Activated CD4-positive, alpha-beta T cell treated with anti-CD3 and anti-CD28 coated beads for 36 hours (primary cell): ENCODE data around the gene ART4. TPM values are rescaled to one million over a fixed set of nuclear protein-coding genes. Genes with fewer than 3 reads are reported as not detected.

Source experiments
- ATAC-seq: fragments of 200-7000 bp; cut with Tn5 transposase; one replicate; pipeline ENCODE4 v1.10.0; 2021; ENCODE audit warnings: mild to moderate bottlenecking, moderate library complexity
- CTCF ChIA-PET: fragments of 350-600 bp; sonication (Branson Sonifier 250); formaldehyde crosslinking; loops from one replicate; lab custom pipeline; 2021; ENCODE audit warnings: antibody characterized with exemption; lab: Charles Lee
- POLR2A ChIA-PET: fragments of 350-600 bp; sonication (Branson Sonifier 250); formaldehyde crosslinking; loops from one replicate; lab custom pipeline; 2021; ENCODE audit warnings: antibody characterized with exemption, inconsistent platforms; lab: Charles Lee
- DNase-seq: peaks from one replicate; pipeline ENCODE4 v3.0.0-alpha.2; 2020
- H3K27ac Mint-ChIP-seq: one replicate; pipeline ENCODE4 v1.8.0; 2021; ENCODE audit warnings: mixed read lengths
- H3K27me3 Mint-ChIP-seq: one replicate; pipeline ENCODE4 v1.8.0; 2021; ENCODE audit warnings: mixed read lengths
- H3K36me3 Mint-ChIP-seq: one replicate; pipeline ENCODE4 v1.8.0; 2021; ENCODE audit warnings: low read depth, mixed read lengths
- H3K4me1 Mint-ChIP-seq: one replicate; pipeline ENCODE4 v1.8.0; 2021; ENCODE audit warnings: mixed read lengths
- H3K4me3 Mint-ChIP-seq: one replicate; pipeline ENCODE4 v1.8.0; 2021; ENCODE audit warnings: mild to moderate bottlenecking, moderate library complexity, mixed read lengths
- H3K9me3 Mint-ChIP-seq: one replicate; pipeline ENCODE4 v1.8.0; 2021; ENCODE audit warnings: low read depth, mixed read lengths
- intact Hi-C, 2 experiments: fragments of 100-400 bp; cut with DNase I in 1 of 2; cut with micrococcal nuclease in 1 of 2; formaldehyde crosslinking; loops; one replicate each; pipeline versions ENCODE4 v1.14.2 to v1.15.1; 2022 to 2024; cut with DNase I, micrococcal nuclease
- total RNA-seq, 2 experiments: library from RNA; stranded (reverse); gene quantifications; one replicate each; pipeline ENCODE4 v1.2.3, GENCODE V29; 2021

Gene ART4
- total RNA-seq, 2 experiments from 2014 or later = not detected

GRCh38 chr12:14874882-14875281 is 31.6 kb upstream of the ART4 start:
- no peak overlapping the region for H3K27ac Mint-ChIP-seq

GRCh38 chr12:14873440-14874185 is 30.3 kb upstream of the ART4 start:
- DNase-seq (no peak), ATAC-seq (peak; percentile 33)
- no peaks in the 10 kb centered on the region for H3K4me1 Mint-ChIP-seq
- no peak overlapping the region for H3K27ac Mint-ChIP-seq
- H3K36me3 Mint-ChIP-seq = no peaks in the 10 kb centered on the region
- POLR2A ChIA-PET = no interaction called here
- H3K27me3 Mint-ChIP-seq = no peaks in the 10 kb centered on the region
- intact Hi-C loops = no loop called here
- no peak overlapping the region for H3K4me3 Mint-ChIP-seq
- H3K9me3 Mint-ChIP-seq = no peaks in the 10 kb centered on the region
- CTCF ChIA-PET = interaction anchor here (0.6 to 1.3 kb wide), 2 partner anchors 11 to 33 kb away, joined by 4 to 5 read pairs; no protein-coding TSS in a partner anchor

More at GRCh38 chr12:14874882-14875281, 31.6 kb upstream of the ART4 start:
- no peaks in the 10 kb centered on the region for H3K9me3 Mint-ChIP-seq
- ChIA-PET CTCF (no interaction called here), POLR2A (no interaction called here)
- no peaks in the 10 kb centered on the region for H3K4me1 Mint-ChIP-seq
- intact Hi-C loops = no loop called here
- H3K4me3 Mint-ChIP-seq = no peak overlapping the region
- DNase-seq = no peak
- ATAC-seq = no peak
- no peaks in the 10 kb centered on the region for H3K27me3 Mint-ChIP-seq
- H3K36me3 Mint-ChIP-seq = no peaks in the 10 kb centered on the region

GRCh38 chr12:14871886-14872285 is 28.6 kb upstream of the ART4 start:
- no peaks in the 10 kb centered on the region for H3K4me1 Mint-ChIP-seq
- ATAC-seq (no peak), DNase-seq (no peak)
- ChIA-PET CTCF (no interaction called here), POLR2A (no interaction called here)
- H3K36me3 Mint-ChIP-seq = no peaks in the 10 kb centered on the region
- no peak overlapping the region for H3K4me3 Mint-ChIP-seq
- no peaks in the 10 kb centered on the region for H3K27me3 Mint-ChIP-seq
- H3K9me3 Mint-ChIP-seq = peaks cover 7% of the 10 kb centered on the region
- intact Hi-C loops = no loop called here
- no peak overlapping the region for H3K27ac Mint-ChIP-seq

GRCh38 chr12:14871247-14871646 is 27.9 kb upstream of the ART4 start:
- POLR2A ChIA-PET = no interaction called here
- intact Hi-C loops = no loop called here
- Mint-ChIP-seq H3K36me3 (no peaks in the 10 kb centered on the region), H3K4me3 (no peak overlapping the region), H3K4me1 (no peaks in the 10 kb centered on the region), H3K27me3 (no peaks in the 10 kb centered on the region), H3K9me3 (peaks cover 7% of the 10 kb centered on the region), H3K27ac (no peak overlapping the region)
- DNase-seq (no peak), ATAC-seq (no peak)
- CTCF ChIA-PET = interaction anchor here (0.9 kb wide), 1 partner anchor 13 kb away, joined by 4 read pairs; no protein-coding TSS in a partner anchor

- Mint-ChIP-seq H3K36me3 (no peaks in the 10 kb centered on the region), H3K9me3 (peaks cover 7% of the 10 kb centered on the region), H3K4me1 (no peaks in the 10 kb centered on the region), H3K27ac (no peak overlapping the region), H3K4me3 (no peak overlapping the region), H3K27me3 (no peaks in the 10 kb centered on the region)
- ChIA-PET CTCF (interaction anchor here (0.6 to 2.0 kb wide), 3 partner anchors 20 to 47 kb away, joined by 3 to 7 read pairs (median 4); no protein-coding TSS in a partner anchor), POLR2A (no interaction called here)
- intact Hi-C loops = no loop called here
- ATAC-seq (no peak), DNase-seq (no peak)
Observed at GRCh38 chr12:14868916-14869506, 25.7 kb upstream of the ART4 start.

- H3K27me3 Mint-ChIP-seq = no peaks in the 10 kb centered on the region
- ATAC-seq (no peak), DNase-seq (no peak)
- H3K4me3 Mint-ChIP-seq = no peak overlapping the region
- no peaks in the 10 kb centered on the region for H3K4me1 Mint-ChIP-seq
- peaks cover 21% of the 10 kb centered on the region for H3K9me3 Mint-ChIP-seq
- peaks cover 3% of the 10 kb centered on the region for H3K36me3 Mint-ChIP-seq
- intact Hi-C loops = no loop called here
- CTCF ChIA-PET = no interaction called here
- POLR2A ChIA-PET = no interaction called here
- no peak overlapping the region for H3K27ac Mint-ChIP-seq
Observed at GRCh38 chr12:14860490-14860889, 17.2 kb upstream of the ART4 start.

- ChIA-PET CTCF (interaction anchor here (1.3 kb wide), 1 partner anchor 137 kb away, joined by 3 read pairs; no protein-coding TSS in a partner anchor), POLR2A (no interaction called here)
- H3K36me3 Mint-ChIP-seq = peaks cover 3% of the 10 kb centered on the region
- H3K9me3 Mint-ChIP-seq = peaks cover 21% of the 10 kb centered on the region
- no peaks in the 10 kb centered on the region for H3K4me1 Mint-ChIP-seq
- no peak overlapping the region for H3K4me3 Mint-ChIP-seq
- no peak overlapping the region for H3K27ac Mint-ChIP-seq
- no peak for ATAC-seq
- DNase-seq = no peak
- intact Hi-C loops = no loop called here
- no peaks in the 10 kb centered on the region for H3K27me3 Mint-ChIP-seq
Observed at GRCh38 chr12:14858513-14858912, 15.2 kb upstream of the ART4 start.

- Mint-ChIP-seq H3K9me3 (peaks cover 9% of the 10 kb centered on the region), H3K27me3 (no peaks in the 10 kb centered on the region), H3K4me1 (no peaks in the 10 kb centered on the region), H3K27ac (no peak overlapping the region), H3K4me3 (no peak overlapping the region), H3K36me3 (no peaks in the 10 kb centered on the region)
- no peak for DNase-seq
- intact Hi-C loops = no loop called here
- CTCF ChIA-PET = interaction anchor here (1.6 kb wide), 1 partner anchor 140 kb away, joined by 8 read pairs; no protein-coding TSS in a partner anchor
- no peak for ATAC-seq
- POLR2A ChIA-PET = no interaction called here
Observed at GRCh38 chr12:14854586-14855183, 11.4 kb upstream of the ART4 start.

GRCh38 chr12:14853961-14854360 is 10.6 kb upstream of the ART4 start:
- Mint-ChIP-seq H3K27me3 (no peaks in the 10 kb centered on the region), H3K4me3 (no peak overlapping the region), H3K27ac (no peak overlapping the region), H3K9me3 (peaks cover 4% of the 10 kb centered on the region), H3K4me1 (no peaks in the 10 kb centered on the region), H3K36me3 (no peaks in the 10 kb centered on the region)
- ATAC-seq = no peak
- CTCF ChIA-PET = interaction anchor here (1.4 kb wide), 1 partner anchor 142 kb away, joined by 5 read pairs; no protein-coding TSS in a partner anchor
- intact Hi-C loops = no loop called here
- POLR2A ChIA-PET = no interaction called here
- no peak for DNase-seq

- peaks cover 4% of the 10 kb centered on the region for H3K9me3 Mint-ChIP-seq
- ChIA-PET CTCF (interaction anchor here (0.9 to 1.4 kb wide), 2 partner anchors 10 to 143 kb away, joined by 3 to 5 read pairs; partner anchors contain the start of gene ART4), POLR2A (interaction anchor here (0.6 kb wide), 1 partner anchor 82 kb away, joined by 3 read pairs; no protein-coding TSS in a partner anchor)
- H3K27me3 Mint-ChIP-seq = no peaks in the 10 kb centered on the region
- intact Hi-C loops = no loop called here
- H3K27ac Mint-ChIP-seq = no peak overlapping the region
- no peaks in the 10 kb centered on the region for H3K4me1 Mint-ChIP-seq
- DNase-seq (no peak), ATAC-seq (no peak)
- H3K36me3 Mint-ChIP-seq = no peaks in the 10 kb centered on the region
- H3K4me3 Mint-ChIP-seq = no peak overlapping the region
Observed at GRCh38 chr12:14852880-14853279, 9.6 kb upstream of the ART4 start.

- Mint-ChIP-seq H3K4me1 (peaks cover 3% of the 10 kb centered on the region), H3K27me3 (no peaks in the 10 kb centered on the region), H3K36me3 (no peaks in the 10 kb centered on the region), H3K4me3 (no peak overlapping the region), H3K27ac (no peak overlapping the region), H3K9me3 (no peaks in the 10 kb centered on the region)
- DNase-seq (no peak), ATAC-seq (no peak)
- ChIA-PET CTCF (interaction anchor here (0.9 kb wide), 1 partner anchor 60 kb away, joined by 3 read pairs; no protein-coding TSS in a partner anchor), POLR2A (interaction anchor here (0.6 kb wide), 1 partner anchor 117 kb away, joined by 4 read pairs; no protein-coding TSS in a partner anchor)
- intact Hi-C loops = no loop called here
Observed at GRCh38 chr12:14850929-14851663, 7.8 kb upstream of the ART4 start.
